Fibroblast of skin of scalp (primary cell): ENCODE data around the gene SPEM3.

Experiments used
- DNase-seq: peaks from one replicate; pipeline ENCODE4 v3.0.0-alpha.2; 2013

SPEM3 gene

GRCh38 chr17:7421186-7421585 lies 7.5 kb upstream of the SPEM3 start:
- no peak for DNase-seq

GRCh38 chr17:7423679-7424078 lies 5.0 kb upstream of the SPEM3 start:
- DNase-seq: no peak

- no peak for DNase-seq
These were observed 3.3 kb upstream of the SPEM3 start, which contains the start of gene SPEM2 for GRCh38 chr17:7425316-7425715. Gene SPEM2 (plus strand): TSS chr17:7425616. CDS start chr17:7425689, 73 bp downstream.

GRCh38 chr17:7425756-7426155 lies 2.9 kb upstream of the SPEM3 start:
- no peak for DNase-seq

- no peak for DNase-seq
These were observed 2.3 kb upstream of the SPEM3 start for GRCh38 chr17:7426203-7426863.

- no peak for DNase-seq
These were observed 1.7 kb upstream of the SPEM3 start for GRCh38 chr17:7426896-7427489.

- DNase-seq: no peak
These were observed 1.1 kb upstream of the SPEM3 start for GRCh38 chr17:7427549-7427948.

- no peak for DNase-seq
These were observed 1.1 kb downstream of the SPEM3 start for GRCh38 chr17:7429722-7430121.

GRCh38 chr17:7431231-7431630 lies 2.6 kb downstream of the SPEM3 start:
- no peak for DNase-seq

GRCh38 chr17:7432296-7432695 lies 3.6 kb downstream of the SPEM3 start:
- DNase-seq: no peak

GRCh38 chr17:7435676-7436555 lies 7.3 kb downstream of the SPEM3 start:
- no peak for DNase-seq

- DNase-seq: peak; percentile 77
These were observed 8.1 kb downstream of the SPEM3 start for GRCh38 chr17:7436556-7437368.

- no peak for DNase-seq
These were observed 8.8 kb downstream of the SPEM3 start for GRCh38 chr17:7437369-7437863.

- no peak for DNase-seq
These were observed 9.4 kb downstream of the SPEM3 start for GRCh38 chr17:7437950-7438614.

- no peak for DNase-seq
These were observed 10.2 kb downstream of the SPEM3 start for GRCh38 chr17:7438656-7439460.

GRCh38 chr17:7439462-7440112 lies 10.9 kb downstream of the SPEM3 start, which contains the start of gene FGF11:
Gene FGF11 (plus strand): TSS chr17:7439512. CDS start chr17:7439621, 109 bp downstream.
- no peak for DNase-seq

- DNase-seq: peak; percentile 43
These were observed 11.6 kb downstream of the SPEM3 start for GRCh38 chr17:7440113-7440833.

GRCh38 chr17:7440834-7441195 lies 12.2 kb downstream of the SPEM3 start:
- DNase-seq: peak; percentile 36

- no peak for DNase-seq
These were observed 12.6 kb downstream of the SPEM3 start for GRCh38 chr17:7441266-7441665.

- DNase-seq: no peak
These were observed 13.5 kb downstream of the SPEM3 start for GRCh38 chr17:7442142-7442541.
